Upper lobe of right lung (tissue), 1 donor: ENCODE results near the gene RPL3. TPM values are rescaled to one million over a fixed set of nuclear protein-coding genes. Genes with fewer than 3 reads are reported as not detected.
"Not testable (repeated sequence)": the region's sequence is repeated elsewhere in the genome, so short reads cannot be mapped to it uniquely, and the experiment has no call there.

Experiments
- ATAC-seq: fragments of 200-7000 bp; cut with Tn5 transposase; one replicate; pipeline ENCODE4 v1.9.1; 2020; ENCODE audit warnings: mild to moderate bottlenecking, moderate library complexity
- DNase-seq: peaks from one replicate; pipeline ENCODE4 v3.0.0-alpha.2; 2020
- H3K27ac ChIP-seq: fragments of 200-600 bp; one replicate; pipeline ENCODE4 v1.8.0; 2022
- H3K27me3 ChIP-seq: fragments of 200-600 bp; one replicate; pipeline ENCODE4 v1.8.0; 2022; ENCODE audit warnings: mild to moderate bottlenecking
- H3K36me3 ChIP-seq: fragments of 200-600 bp; one replicate; pipeline ENCODE4 v1.8.0; 2022
- H3K4me1 ChIP-seq: fragments of 200-600 bp; one replicate; pipeline ENCODE4 v1.8.0; 2022
- H3K4me3 ChIP-seq: fragments of 200-600 bp; one replicate; pipeline ENCODE4 v1.8.0; 2022; ENCODE audit warnings: mild to moderate bottlenecking
- H3K9me3 ChIP-seq: fragments of 200-600 bp; one replicate; pipeline ENCODE4 v1.8.0; 2022
- intact Hi-C: fragments of 100-400 bp; cut with DNase I; formaldehyde crosslinking; loops from one replicate; pipeline ENCODE4 v1.11.0; 2022
- total RNA-seq: library from RNA; stranded (reverse); fragmentation: NEBNext Ultra II Directional; extraction: Animal tissue kit (Norgen Biotek cat#: 25700); gene quantifications from one replicate; pipeline ENCODE4 v1.2.1, GENCODE V29; 2021
- TF ChIP-seq, protein P1 (sequence below): fragments of 200-600 bp; IDR thresholded peaks from one replicate; pipeline ENCODE4 v1.8.0; 2022; ENCODE audit warnings: antibody characterized with exemption
- donor health status: DM: no; HTN: yes; CAD: no; lungs with severe emphysema.

Gene RPL3
- total RNA-seq, 1 donor from 2014 or later: 1,573 TPM

- Histone ChIP-seq H3K9me3 (no peaks in the 10 kb centered on the region), H3K4me3 (no peak overlapping the region), H3K4me1 (no peaks in the 10 kb centered on the region), H3K36me3 (no peaks in the 10 kb centered on the region), H3K27me3 (no peaks in the 10 kb centered on the region), H3K27ac (no peak overlapping the region)
- TF ChIP-seq, protein P1, sequence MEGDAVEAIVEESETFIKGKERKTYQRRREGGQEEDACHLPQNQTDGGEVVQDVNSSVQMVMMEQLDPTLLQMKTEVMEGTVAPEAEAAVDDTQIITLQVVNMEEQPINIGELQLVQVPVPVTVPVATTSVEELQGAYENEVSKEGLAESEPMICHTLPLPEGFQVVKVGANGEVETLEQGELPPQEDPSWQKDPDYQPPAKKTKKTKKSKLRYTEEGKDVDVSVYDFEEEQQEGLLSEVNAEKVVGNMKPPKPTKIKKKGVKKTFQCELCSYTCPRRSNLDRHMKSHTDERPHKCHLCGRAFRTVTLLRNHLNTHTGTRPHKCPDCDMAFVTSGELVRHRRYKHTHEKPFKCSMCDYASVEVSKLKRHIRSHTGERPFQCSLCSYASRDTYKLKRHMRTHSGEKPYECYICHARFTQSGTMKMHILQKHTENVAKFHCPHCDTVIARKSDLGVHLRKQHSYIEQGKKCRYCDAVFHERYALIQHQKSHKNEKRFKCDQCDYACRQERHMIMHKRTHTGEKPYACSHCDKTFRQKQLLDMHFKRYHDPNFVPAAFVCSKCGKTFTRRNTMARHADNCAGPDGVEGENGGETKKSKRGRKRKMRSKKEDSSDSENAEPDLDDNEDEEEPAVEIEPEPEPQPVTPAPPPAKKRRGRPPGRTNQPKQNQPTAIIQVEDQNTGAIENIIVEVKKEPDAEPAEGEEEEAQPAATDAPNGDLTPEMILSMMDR: no peak
- no peak for DNase-seq
- intact Hi-C loops: no loop called here
- ATAC-seq: no peak
Measured at GRCh38 chr22:39360674-39361413, 41.4 kb upstream of the RPL3 start.

- TF ChIP-seq, protein P1: no peak
- H3K4me3 ChIP-seq: no peak overlapping the region
- H3K27ac ChIP-seq: no peak overlapping the region
- ATAC-seq: no peak
- no peaks in the 10 kb centered on the region for H3K27me3 ChIP-seq
- no peak for DNase-seq
- no peaks in the 10 kb centered on the region for H3K4me1 ChIP-seq
- intact Hi-C loops: no loop called here
- H3K36me3 ChIP-seq: no peaks in the 10 kb centered on the region
- no peaks in the 10 kb centered on the region for H3K9me3 ChIP-seq
Measured at GRCh38 chr22:39360242-39360641, 40.8 kb upstream of the RPL3 start.

GRCh38 chr22:39359659-39360195 lies 40.3 kb upstream of the RPL3 start:
- Histone ChIP-seq H3K36me3 (no peaks in the 10 kb centered on the region), H3K27me3 (no peaks in the 10 kb centered on the region), H3K27ac (no peak overlapping the region), H3K9me3 (no peaks in the 10 kb centered on the region), H3K4me3 (no peak overlapping the region), H3K4me1 (no peaks in the 10 kb centered on the region)
- intact Hi-C loops: no loop called here
- ATAC-seq (no peak), DNase-seq (no peak)
- TF ChIP-seq, protein P1: no peak

GRCh38 chr22:39358197-39358596 lies 38.8 kb upstream of the RPL3 start:
- H3K9me3 ChIP-seq, intact Hi-C loops, DNase-seq, H3K27me3 ChIP-seq, ATAC-seq, H3K4me1 ChIP-seq, H3K36me3 ChIP-seq, H3K27ac ChIP-seq, H3K4me3 ChIP-seq: not testable (repeated sequence)

DNA sequence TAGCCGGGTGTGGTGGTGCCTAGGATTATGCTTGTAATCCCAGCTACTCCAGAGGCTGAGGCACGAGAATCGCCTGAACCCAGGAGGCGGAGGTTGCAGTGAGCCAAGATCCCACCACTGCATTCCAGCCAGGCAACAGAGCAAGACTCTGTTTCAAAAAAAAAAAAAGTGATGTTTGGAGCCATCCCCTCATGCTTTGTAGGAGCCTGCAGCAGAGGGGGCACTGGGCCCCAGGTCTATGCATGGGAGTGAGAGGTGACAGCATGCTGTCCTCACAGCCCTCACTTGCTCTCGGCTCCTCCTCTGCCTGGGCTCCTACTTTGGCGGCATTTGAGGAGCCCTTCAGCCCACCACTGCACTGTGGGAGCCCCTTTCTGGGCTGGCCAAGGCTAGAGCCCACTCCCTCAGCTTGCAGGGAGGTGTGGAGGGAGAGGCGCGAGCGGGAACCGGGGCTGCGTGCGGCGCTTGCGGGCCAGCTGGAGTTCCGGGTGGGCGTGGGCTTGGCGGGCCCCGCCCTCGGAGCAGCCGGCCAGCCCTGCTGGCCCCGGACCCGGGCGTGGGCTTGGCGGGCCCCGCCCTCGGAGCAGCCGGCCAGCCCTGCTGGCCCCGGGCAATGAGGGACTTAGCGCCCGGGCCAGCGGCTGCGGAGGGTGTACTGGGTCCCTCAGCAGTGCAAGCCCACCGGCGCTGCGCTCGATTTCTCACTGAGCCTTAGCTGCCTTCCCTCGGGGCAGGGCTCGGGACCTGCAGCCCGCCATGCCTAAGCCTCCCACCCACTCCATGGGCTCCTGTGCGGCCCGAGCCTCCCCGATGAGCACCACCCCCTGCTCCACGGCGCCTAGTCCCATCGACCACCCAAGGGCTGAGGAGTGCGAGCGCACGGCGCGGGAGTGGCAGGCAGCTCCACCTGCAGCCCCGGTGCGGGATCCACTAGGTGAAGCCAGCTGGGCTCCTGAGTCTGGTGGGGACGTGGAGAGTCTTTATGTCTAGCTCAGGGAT lies 38.0 kb upstream of the RPL3 start:
- H3K27ac ChIP-seq, ATAC-seq, H3K4me3 ChIP-seq, H3K9me3 ChIP-seq, H3K36me3 ChIP-seq, DNase-seq, intact Hi-C loops, H3K4me1 ChIP-seq, H3K27me3 ChIP-seq: not testable (repeated sequence)

DNA sequence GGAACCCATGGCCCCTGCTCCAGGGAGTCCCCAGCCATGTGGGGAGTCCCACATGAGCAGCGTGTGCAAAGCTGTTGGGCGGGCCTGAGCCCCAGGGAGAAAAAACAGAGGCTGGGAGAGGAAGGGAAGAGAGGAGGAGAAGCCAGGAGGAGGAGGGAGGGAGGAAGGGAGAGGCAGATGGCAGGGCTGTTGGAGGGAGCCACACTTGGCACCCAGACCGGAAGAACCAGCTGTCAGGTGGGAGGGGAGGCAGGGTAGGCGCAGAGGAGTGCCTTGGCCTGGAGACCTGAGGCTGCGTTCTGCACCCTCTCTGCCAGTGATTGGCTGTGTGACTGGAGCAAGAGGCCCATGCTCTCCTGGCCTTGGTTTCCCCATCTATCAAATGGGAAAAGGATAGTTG lies 37.0 kb upstream of the RPL3 start:
- no peaks in the 10 kb centered on the region for H3K36me3 ChIP-seq
- no peaks in the 10 kb centered on the region for H3K9me3 ChIP-seq
- H3K27me3 ChIP-seq: no peaks in the 10 kb centered on the region
- intact Hi-C loops: no loop called here
- DNase-seq (no peak), ATAC-seq (no peak)
- H3K4me1 ChIP-seq: no peaks in the 10 kb centered on the region
- no peak overlapping the region for H3K4me3 ChIP-seq
- TF ChIP-seq, protein P1: no peak
- no peak overlapping the region for H3K27ac ChIP-seq

DNA sequence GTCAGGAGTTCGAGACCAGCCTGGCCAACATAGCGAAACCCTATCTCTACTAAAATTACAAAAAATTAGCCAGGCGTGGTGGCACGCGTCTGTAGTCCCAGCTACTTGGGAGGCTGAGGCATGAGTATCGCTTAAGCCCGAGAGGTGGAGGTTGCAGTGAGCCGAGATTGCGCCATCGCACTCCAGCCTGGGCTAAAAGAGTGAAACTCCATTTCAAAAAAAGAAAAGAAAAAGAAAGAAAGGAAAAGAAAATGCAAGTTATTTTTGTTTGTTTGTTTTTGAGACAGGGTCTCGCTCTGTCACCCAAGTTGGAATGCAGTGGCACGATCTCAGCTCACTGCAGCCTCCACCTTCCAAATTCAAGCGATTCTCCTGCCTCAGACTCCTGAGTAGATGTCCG lies 36.4 kb upstream of the RPL3 start:
- H3K27me3 ChIP-seq, H3K27ac ChIP-seq, DNase-seq, H3K4me1 ChIP-seq, H3K36me3 ChIP-seq, H3K4me3 ChIP-seq, ATAC-seq, H3K9me3 ChIP-seq, intact Hi-C loops: not testable (repeated sequence)
